ENCODE measurements around the gene GCLC.
"Not testable (repeated sequence)": the region's sequence is repeated elsewhere in the genome, so short reads cannot be mapped to it uniquely, and the experiment has no call there.

Gene GCLC

DNA sequence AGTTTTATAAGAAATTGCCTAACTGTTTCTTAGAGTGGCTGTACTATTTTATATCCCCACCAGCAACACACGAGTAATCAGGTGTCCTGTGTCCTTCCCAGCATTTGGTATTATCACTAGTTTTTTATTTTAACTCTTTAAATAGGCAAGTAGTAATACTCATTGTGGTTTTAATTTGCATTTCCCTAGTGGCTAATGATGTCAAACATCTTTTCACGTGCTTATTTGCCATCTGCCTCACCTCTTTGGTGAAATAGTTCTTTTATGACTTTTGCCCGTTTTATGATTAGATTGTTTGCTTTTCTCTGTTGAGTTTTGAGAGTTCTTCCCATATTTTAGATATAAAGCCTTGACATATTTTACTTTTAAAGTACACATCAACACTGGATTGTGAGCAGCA lies 57.8 kb downstream of the GCLC start:
- DNase-seq: no peak

GRCh38 chr6:53486679-53487078 lies 58.2 kb downstream of the GCLC start:
- DNase-seq: no peak

DNA sequence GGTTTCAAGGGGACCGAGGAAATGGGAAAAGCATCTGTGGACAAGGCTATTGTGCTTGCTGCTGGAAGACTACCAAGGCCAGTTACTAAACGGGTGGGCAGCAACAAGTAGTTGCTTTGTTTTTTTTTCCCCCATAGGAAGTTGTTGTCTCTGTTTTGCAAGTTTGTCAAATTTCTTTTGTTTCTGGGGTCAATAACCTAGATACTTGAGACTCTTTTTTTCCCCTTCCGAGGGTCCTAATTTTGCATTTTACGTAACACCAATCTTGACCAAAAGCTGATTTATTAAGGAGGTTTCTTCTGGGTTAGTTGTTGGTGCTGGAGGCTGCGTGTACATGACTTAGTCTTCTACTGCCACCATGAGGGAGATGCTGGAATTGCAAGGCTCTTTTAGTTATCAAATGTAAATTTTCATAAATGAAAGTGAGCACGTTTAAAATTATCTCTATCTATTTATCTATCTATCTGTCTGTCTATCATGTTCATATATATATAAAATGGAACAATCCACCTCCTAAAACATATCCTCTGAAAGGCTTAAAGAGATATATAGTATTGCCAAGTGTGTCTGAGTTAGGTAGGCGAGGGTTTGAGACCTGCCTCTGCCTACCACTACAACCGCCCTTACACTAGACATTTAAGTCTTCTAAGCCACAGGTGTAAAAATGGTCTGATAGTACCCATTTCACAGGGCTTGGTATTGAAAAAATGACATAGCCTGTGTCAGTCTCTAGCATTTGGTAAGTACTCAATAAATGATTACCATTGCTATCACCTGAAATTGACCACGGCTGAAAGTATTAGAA lies 60.2 kb downstream of the GCLC start:
- peak; percentile 71 for DNase-seq

- no peak for DNase-seq
Observed at GRCh38 chr6:53483423-53484353, 61.2 kb downstream of the GCLC start.

GRCh38 chr6:53481323-53481722 lies 63.6 kb downstream of the GCLC start:
- no peak for DNase-seq

GRCh38 chr6:53480774-53481173 lies 64.1 kb downstream of the GCLC start:
- DNase-seq: not testable (repeated sequence)

- DNase-seq: no peak
Observed at GRCh38 chr6:53479871-53480270, 65.0 kb downstream of the GCLC start.

- DNase-seq: no peak
Observed at GRCh38 chr6:53476964-53477363, 67.9 kb downstream of the GCLC start.

DNA sequence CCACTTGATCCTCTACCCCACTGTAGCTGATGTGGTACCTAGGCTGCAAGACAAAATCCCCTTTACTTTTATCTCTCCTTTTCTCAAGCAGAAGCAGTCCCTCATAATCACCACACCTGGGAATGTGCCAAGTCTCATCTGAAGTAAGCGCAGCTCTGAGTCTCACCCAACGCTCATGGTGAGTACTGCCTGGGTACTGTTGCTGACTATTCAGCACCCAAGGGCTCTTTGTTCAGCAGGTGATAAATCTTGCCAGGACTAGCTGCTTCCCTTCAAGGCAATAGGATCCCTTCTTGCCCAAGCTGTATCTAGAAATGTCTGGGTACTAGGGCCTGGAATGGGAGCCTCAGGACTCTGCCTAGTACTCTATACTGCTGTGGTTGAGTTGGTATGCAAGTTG lies 70.9 kb downstream of the GCLC start:
- DNase-seq: no peak

GRCh38 chr6:53469163-53469562 lies 75.7 kb downstream of the GCLC start:
- DNase-seq: no peak

GRCh38 chr6:53466257-53466656 lies 78.6 kb downstream of the GCLC start:
- DNase-seq: no peak

GRCh38 chr6:53465732-53466131 lies 79.2 kb downstream of the GCLC start:
- DNase-seq: no peak

- DNase-seq: no peak
Observed at GRCh38 chr6:53464927-53465460, 79.9 kb downstream of the GCLC start.

- DNase-seq: no peak
Observed at GRCh38 chr6:53464483-53464882, 80.4 kb downstream of the GCLC start.

DNA sequence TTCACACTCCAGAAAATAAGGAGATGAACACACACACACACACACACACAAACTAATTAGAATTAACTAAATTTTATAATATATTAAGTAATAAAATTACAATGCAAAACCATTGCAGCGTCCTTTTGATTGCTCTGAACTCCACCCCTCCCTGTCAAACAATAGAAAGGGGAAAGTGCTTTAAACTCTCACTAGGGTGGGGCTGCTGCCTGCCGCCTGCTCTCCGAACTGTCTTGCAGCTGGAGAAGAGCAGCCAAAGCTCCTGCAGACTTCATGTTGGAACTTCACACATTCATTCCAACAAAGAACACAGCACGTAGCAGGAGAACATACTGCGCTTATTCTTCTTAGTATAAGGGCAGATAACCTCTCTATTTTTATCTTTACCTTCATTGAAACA lies 83.2 kb downstream of the GCLC start:
- no peak for DNase-seq

DNA sequence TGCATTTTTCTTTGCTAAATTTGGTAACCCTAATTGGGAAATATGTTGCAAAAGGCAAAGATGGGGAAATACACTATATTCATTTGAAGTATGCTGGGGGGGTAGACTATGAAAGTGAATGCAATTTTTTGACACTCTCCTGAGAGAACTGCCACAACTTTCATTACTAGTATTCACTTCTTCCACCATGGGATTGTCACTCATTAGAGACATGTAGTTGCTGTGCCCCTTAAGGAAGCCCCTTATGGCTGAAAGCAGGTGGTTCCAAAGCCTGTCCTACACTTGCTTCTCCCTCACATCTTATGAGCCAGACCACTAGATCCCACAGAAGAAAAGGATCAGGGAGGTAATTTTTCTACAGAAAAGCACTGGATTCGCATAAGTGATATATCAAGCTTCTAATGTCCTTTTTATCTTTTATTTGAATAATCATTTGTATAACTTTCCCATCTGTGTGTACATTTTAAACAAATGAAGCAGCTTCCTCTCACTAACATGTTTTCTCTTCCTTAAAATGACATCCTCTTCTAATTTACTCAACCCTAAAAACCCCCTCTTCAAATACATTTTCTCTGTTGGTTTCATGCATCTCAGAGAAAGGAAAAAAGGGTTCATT lies 83.8 kb downstream of the GCLC start:
- DNase-seq: no peak

- DNase-seq: no peak
Observed at GRCh38 chr6:53458105-53458866, 86.6 kb downstream of the GCLC start.

GRCh38 chr6:53456809-53457208 lies 88.1 kb downstream of the GCLC start:
- no peak for DNase-seq

DNA sequence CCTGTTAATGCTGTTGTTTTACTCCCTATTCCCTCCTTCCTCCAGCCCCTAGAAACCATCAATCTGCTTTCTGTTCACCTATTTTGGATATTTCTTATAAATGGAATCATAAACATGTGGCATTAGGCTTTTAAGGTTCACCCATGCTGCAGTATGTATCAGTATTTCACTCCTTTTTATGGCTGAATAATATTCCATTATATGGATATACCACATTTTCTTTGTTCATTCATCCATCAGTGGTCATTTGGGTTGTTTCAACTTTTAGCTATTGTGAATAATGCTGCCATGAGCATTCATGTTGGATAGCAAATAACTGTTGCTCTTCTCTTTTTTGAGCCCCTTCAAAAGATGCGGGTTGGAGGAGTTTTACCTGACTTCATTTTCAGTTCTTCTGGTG lies 89.2 kb downstream of the GCLC start:
- no peak for DNase-seq

GRCh38 chr6:53451165-53451564 lies 93.7 kb downstream of the GCLC start:
- no peak for DNase-seq

DNA sequence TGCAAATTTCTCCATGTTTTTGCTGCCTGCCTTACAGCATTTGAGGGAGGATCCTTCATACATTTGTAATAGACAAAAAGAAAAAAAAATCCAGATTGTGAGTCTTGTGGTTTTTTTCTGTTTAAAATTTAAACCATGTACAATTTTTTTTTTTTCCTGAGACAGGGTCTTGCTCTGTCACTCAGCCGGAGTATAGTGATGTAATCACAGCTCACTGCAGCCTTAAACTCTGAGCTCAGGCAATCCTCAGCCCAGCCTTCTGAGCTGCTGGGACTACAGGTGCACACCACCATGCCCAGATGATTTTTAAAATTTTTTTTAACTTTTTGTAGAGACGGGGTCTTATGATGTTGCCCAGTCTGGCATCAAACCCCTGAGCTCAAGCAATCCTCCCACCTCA lies 97.0 kb downstream of the GCLC start:
- no peak for DNase-seq

Data from activated CD4-positive, CD25-positive, alpha-beta regulatory T cell treated with anti-CD3 and anti-CD28 coated beads, Interleukin-2, amount 50 U/mL, for 72 hours (primary cell).